ENCODE data around the gene RAD51B. TPM values are rescaled to one million over a fixed set of nuclear protein-coding genes. Genes with fewer than 3 reads are reported as not detected.

Gene RAD51B
- total and polyA plus RNA-seq, 9 of the 15 experiments (the other 6 are each of a cell fraction or from before 2014, with no cell fraction given), result 8.5 to 17.3 (median 11.3) TPM

DNA sequence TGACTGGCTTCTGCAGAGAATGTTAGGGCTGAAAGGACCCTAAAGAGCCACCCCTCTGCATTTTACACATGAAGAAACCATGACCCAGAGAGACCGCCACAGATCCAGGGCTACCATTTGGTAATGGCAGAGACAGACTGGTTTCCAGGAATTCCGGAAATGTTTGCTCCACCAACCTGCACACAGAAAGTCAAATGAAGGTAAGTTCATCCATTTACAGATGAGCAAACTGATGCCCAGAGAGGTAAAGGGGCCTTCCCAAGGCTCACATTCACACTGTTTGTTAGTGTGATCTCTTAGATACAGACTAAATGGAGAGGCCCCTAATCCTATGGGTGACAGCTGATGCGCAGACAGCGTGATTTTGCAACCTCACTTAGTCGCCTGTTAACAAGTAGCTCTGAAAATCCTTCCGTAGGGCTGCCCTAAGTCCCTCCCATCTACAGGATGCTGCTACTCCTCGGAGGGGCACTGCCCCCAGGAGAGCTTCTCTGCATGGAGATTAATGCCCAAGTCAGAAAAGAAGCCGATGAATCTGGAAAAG, 939.5 kb downstream of the RAD51B start (continued):
- TF ChIP-seq, protein P1, sequence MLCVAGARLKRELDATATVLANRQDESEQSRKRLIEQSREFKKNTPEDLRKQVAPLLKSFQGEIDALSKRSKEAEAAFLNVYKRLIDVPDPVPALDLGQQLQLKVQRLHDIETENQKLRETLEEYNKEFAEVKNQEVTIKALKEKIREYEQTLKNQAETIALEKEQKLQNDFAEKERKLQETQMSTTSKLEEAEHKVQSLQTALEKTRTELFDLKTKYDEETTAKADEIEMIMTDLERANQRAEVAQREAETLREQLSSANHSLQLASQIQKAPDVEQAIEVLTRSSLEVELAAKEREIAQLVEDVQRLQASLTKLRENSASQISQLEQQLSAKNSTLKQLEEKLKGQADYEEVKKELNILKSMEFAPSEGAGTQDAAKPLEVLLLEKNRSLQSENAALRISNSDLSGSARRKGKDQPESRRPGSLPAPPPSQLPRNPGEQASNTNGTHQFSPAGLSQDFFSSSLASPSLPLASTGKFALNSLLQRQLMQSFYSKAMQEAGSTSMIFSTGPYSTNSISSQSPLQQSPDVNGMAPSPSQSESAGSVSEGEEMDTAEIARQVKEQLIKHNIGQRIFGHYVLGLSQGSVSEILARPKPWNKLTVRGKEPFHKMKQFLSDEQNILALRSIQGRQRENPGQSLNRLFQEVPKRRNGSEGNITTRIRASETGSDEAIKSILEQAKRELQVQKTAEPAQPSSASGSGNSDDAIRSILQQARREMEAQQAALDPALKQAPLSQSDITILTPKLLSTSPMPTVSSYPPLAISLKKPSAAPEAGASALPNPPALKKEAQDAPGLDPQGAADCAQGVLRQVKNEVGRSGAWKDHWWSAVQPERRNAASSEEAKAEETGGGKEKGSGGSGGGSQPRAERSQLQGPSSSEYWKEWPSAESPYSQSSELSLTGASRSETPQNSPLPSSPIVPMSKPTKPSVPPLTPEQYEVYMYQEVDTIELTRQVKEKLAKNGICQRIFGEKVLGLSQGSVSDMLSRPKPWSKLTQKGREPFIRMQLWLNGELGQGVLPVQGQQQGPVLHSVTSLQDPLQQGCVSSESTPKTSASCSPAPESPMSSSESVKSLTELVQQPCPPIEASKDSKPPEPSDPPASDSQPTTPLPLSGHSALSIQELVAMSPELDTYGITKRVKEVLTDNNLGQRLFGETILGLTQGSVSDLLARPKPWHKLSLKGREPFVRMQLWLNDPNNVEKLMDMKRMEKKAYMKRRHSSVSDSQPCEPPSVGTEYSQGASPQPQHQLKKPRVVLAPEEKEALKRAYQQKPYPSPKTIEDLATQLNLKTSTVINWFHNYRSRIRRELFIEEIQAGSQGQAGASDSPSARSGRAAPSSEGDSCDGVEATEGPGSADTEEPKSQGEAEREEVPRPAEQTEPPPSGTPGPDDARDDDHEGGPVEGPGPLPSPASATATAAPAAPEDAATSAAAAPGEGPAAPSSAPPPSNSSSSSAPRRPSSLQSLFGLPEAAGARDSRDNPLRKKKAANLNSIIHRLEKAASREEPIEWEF (CRISPR knock-in tag; IDR thresholded peaks at IDR 0.05), result no peak
- TF ChIP-seq ESRRA (IDR thresholded peaks at IDR 0.05; ENCODE audit: borderline replicate concordance, low read depth) (no peak), ZKSCAN3 (CRISPR knock-in tag; IDR thresholded peaks at IDR 0.05) (no peak), XRCC3 (IDR thresholded peaks at IDR 0.05) (no peak), BDP1 (IDR thresholded peaks at IDR 0.05; ENCODE audit: insufficient read depth, insufficient read length) (no peak), HSF4 (CRISPR knock-in tag; IDR thresholded peaks at IDR 0.05; ENCODE audit: borderline replicate concordance) (no peak), NR2C1 (IDR thresholded peaks at IDR 0.05) (no peak), NR2C1 (tag; IDR thresholded peaks at IDR 0.05) (0 out of 2 replicates have a peak, but pooled peaks have one; percentile 8), TGIF2 (CRISPR knock-in tag; IDR thresholded peaks at IDR 0.05) (no peak), RBBP5 (IDR thresholded peaks at IDR 0.05; ENCODE audit: borderline replicate concordance, insufficient read depth, low read length, poor library complexity, severe bottlenecking) (no peak), KLF10 (CRISPR knock-in tag; IDR thresholded peaks at IDR 0.05) (no peak), CBFA2T3 (IDR thresholded peaks at IDR 0.05) (no peak), ZNF217 (CRISPR knock-in tag; IDR thresholded peaks at IDR 0.05) (no peak), ZNF134 (CRISPR knock-in tag; conservative IDR thresholded peaks at IDR 0.05) (no peak)
- TF ChIP-seq, protein P2, sequence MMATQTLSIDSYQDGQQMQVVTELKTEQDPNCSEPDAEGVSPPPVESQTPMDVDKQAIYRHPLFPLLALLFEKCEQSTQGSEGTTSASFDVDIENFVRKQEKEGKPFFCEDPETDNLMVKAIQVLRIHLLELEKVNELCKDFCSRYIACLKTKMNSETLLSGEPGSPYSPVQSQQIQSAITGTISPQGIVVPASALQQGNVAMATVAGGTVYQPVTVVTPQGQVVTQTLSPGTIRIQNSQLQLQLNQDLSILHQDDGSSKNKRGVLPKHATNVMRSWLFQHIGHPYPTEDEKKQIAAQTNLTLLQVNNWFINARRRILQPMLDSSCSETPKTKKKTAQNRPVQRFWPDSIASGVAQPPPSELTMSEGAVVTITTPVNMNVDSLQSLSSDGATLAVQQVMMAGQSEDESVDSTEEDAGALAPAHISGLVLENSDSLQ (IDR thresholded peaks at IDR 0.05), result peak; percentile 58
- TF ChIP-seq, protein P3, sequence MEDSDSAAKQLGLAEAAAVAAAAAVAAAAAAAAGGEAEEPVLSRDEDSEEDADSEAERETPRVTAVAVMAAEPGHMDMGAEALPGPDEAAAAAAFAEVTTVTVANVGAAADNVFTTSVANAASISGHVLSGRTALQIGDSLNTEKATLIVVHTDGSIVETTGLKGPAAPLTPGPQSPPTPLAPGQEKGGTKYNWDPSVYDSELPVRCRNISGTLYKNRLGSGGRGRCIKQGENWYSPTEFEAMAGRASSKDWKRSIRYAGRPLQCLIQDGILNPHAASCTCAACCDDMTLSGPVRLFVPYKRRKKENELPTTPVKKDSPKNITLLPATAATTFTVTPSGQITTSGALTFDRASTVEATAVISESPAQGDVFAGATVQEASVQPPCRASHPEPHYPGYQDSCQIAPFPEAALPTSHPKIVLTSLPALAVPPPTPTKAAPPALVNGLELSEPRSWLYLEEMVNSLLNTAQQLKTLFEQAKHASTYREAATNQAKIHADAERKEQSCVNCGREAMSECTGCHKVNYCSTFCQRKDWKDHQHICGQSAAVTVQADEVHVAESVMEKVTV (CRISPR knock-in tag; IDR thresholded peaks at IDR 0.05), result no peak
- TF ChIP-seq, protein P4, sequence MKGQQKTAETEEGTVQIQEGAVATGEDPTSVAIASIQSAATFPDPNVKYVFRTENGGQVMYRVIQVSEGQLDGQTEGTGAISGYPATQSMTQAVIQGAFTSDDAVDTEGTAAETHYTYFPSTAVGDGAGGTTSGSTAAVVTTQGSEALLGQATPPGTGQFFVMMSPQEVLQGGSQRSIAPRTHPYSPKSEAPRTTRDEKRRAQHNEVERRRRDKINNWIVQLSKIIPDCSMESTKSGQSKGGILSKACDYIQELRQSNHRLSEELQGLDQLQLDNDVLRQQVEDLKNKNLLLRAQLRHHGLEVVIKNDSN (CRISPR knock-in tag; IDR thresholded peaks at IDR 0.05), result no peak
- TF ChIP-seq, protein P5, sequence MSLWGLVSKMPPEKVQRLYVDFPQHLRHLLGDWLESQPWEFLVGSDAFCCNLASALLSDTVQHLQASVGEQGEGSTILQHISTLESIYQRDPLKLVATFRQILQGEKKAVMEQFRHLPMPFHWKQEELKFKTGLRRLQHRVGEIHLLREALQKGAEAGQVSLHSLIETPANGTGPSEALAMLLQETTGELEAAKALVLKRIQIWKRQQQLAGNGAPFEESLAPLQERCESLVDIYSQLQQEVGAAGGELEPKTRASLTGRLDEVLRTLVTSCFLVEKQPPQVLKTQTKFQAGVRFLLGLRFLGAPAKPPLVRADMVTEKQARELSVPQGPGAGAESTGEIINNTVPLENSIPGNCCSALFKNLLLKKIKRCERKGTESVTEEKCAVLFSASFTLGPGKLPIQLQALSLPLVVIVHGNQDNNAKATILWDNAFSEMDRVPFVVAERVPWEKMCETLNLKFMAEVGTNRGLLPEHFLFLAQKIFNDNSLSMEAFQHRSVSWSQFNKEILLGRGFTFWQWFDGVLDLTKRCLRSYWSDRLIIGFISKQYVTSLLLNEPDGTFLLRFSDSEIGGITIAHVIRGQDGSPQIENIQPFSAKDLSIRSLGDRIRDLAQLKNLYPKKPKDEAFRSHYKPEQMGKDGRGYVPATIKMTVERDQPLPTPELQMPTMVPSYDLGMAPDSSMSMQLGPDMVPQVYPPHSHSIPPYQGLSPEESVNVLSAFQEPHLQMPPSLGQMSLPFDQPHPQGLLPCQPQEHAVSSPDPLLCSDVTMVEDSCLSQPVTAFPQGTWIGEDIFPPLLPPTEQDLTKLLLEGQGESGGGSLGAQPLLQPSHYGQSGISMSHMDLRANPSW (CRISPR knock-in tag; IDR thresholded peaks at IDR 0.05), result no peak

Measured in K562 (cell line).